ENCODE measurements around the gene GNAQ.

GNAQ gene

GRCh38 chr9:78044886-78045285 is 13.3 kb upstream of the GNAQ start:
- no peak for DNase-seq (ENCODE audit: low read depth, low spot score)
- CTCF ChIA-PET: interaction anchor here (1.0 to 8.5 kb wide), 3 partner anchors 9 to 72 kb away, joined by 3 to 50 read pairs (median 42); no protein-coding TSS in a partner anchor
- POLR2A ChIA-PET: no interaction called here
- TF ChIP-seq, protein P1, sequence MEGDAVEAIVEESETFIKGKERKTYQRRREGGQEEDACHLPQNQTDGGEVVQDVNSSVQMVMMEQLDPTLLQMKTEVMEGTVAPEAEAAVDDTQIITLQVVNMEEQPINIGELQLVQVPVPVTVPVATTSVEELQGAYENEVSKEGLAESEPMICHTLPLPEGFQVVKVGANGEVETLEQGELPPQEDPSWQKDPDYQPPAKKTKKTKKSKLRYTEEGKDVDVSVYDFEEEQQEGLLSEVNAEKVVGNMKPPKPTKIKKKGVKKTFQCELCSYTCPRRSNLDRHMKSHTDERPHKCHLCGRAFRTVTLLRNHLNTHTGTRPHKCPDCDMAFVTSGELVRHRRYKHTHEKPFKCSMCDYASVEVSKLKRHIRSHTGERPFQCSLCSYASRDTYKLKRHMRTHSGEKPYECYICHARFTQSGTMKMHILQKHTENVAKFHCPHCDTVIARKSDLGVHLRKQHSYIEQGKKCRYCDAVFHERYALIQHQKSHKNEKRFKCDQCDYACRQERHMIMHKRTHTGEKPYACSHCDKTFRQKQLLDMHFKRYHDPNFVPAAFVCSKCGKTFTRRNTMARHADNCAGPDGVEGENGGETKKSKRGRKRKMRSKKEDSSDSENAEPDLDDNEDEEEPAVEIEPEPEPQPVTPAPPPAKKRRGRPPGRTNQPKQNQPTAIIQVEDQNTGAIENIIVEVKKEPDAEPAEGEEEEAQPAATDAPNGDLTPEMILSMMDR (IDR thresholded peaks at IDR 0.05; ENCODE audit: insufficient read depth, low read length, missing control alignments): no peak
- H3K4me3 ChIP-seq (ENCODE audit: low read depth, low read length): no peak overlapping the region

GRCh38 chr9:78044189-78044588 is 12.6 kb upstream of the GNAQ start:
- ChIA-PET POLR2A (no interaction called here), CTCF (interaction anchor here (4.7 to 8.5 kb wide), 2 partner anchors 9 to 68 kb away, joined by 42 to 50 read pairs; no protein-coding TSS in a partner anchor)
- TF ChIP-seq, protein P1 (IDR thresholded peaks at IDR 0.05; ENCODE audit: insufficient read depth, low read length, missing control alignments): no peak

GRCh38 chr9:78041971-78042370 is 10.4 kb upstream of the GNAQ start:
- CTCF ChIA-PET: interaction anchor here (0.7 to 8.5 kb wide), 3 partner anchors 55 to 674 kb away, joined by 3 to 50 read pairs (median 3); no protein-coding TSS in a partner anchor
- DNase-seq (ENCODE audit: low read depth, low spot score): no peak
- POLR2A ChIA-PET: no interaction called here
- TF ChIP-seq, protein P1 (IDR thresholded peaks at IDR 0.05; ENCODE audit: insufficient read depth, low read length, missing control alignments): no peak
- no peak overlapping the region for H3K4me3 ChIP-seq (ENCODE audit: low read depth, low read length)

More at GRCh38 chr9:78044189-78044588, 12.6 kb upstream of the GNAQ start:
- H3K4me3 ChIP-seq (ENCODE audit: low read depth, low read length): no peak overlapping the region
- DNase-seq (ENCODE audit: low read depth, low spot score): no peak

DNA sequence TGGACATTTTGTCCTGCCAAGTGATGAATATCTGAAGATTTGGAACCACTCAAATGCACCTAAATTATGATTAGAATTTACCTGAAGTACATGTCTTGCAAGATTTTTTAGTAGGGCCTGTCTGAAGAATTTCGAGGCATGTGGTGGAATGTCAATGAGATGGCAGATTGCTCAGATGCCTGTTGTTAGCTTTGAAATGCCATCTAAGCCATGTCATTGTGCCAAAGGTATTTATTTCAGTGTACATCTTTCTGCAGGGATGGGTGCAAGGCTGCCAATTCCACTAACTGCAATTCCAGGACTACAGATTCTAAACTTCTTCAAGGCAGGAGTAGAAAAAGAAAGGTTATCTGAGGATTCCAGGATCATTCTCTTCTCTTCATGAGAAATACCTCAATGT is 9.1 kb upstream of the GNAQ start:
- ChIA-PET CTCF (interaction anchor here (1.6 to 8.5 kb wide), 2 partner anchors 12 to 64 kb away, joined by 6 to 50 read pairs; no protein-coding TSS in a partner anchor), POLR2A (no interaction called here)
- TF ChIP-seq, protein P1 (IDR thresholded peaks at IDR 0.05; ENCODE audit: insufficient read depth, low read length, missing control alignments): no peak
- no peak overlapping the region for H3K4me3 ChIP-seq (ENCODE audit: low read depth, low read length)
- DNase-seq (ENCODE audit: low read depth, low spot score): no peak

GRCh38 chr9:78038620-78039300 is 7.1 kb upstream of the GNAQ start:
- no peak for DNase-seq (ENCODE audit: low read depth, low spot score)
- ChIA-PET CTCF (interaction anchor here (1.3 to 8.5 kb wide), 3 partner anchors 51 to 274 kb away, joined by 3 to 50 read pairs (median 3); no protein-coding TSS in a partner anchor), POLR2A (no interaction called here)
- TF ChIP-seq, protein P1 (IDR thresholded peaks at IDR 0.05; ENCODE audit: insufficient read depth, low read length, missing control alignments): no peak
- no peak overlapping the region for H3K4me3 ChIP-seq (ENCODE audit: low read depth, low read length)

GRCh38 chr9:78035383-78035993 is 3.9 kb upstream of the GNAQ start:
- DNase-seq (ENCODE audit: low read depth, low spot score): peak; percentile 45
- POLR2A ChIA-PET: interaction anchor here (0.6 kb wide), 1 partner anchor 235 kb away, joined by 3 read pairs; no protein-coding TSS in a partner anchor
- TF ChIP-seq, protein P1 (IDR thresholded peaks at IDR 0.05; ENCODE audit: insufficient read depth, low read length, missing control alignments): peak; percentile 72
- H3K4me3 ChIP-seq (ENCODE audit: low read depth, low read length): no peak overlapping the region
- CTCF ChIA-PET: interaction anchor here (0.6 to 4.9 kb wide), 83 partner anchors 11 to 870 kb away, joined by 3 to 146 read pairs (median 5); no protein-coding TSS in a partner anchor

Measured in AG04449 (cell line).